HCEC 1CT (cell line): Measurements from ENCODE around the gene ZFYVE26.
"Not testable (repeated sequence)": the region's sequence is repeated elsewhere in the genome, so short reads cannot be mapped to it uniquely, and the experiment has no call there.

ENCODE experiments used
- DNase-seq: peaks from one replicate; pipeline ENCODE4 v3.0.0-alpha.2; 2017

The ZFYVE26 gene

GRCh38 chr14:67704484-67705089, 111.8 kb downstream of the ZFYVE26 start:
- DNase-seq = peak; percentile 49

GRCh38 chr14:67703997-67704396, 112.4 kb downstream of the ZFYVE26 start:
- DNase-seq = no peak

GRCh38 chr14:67701492-67701891, 114.9 kb downstream of the ZFYVE26 start, which contains the start of gene RDH12:
Gene RDH12, plus strand, starts transcription at chr14:67701886. Its CDS starts 20,757 bp downstream, at chr14:67722643.
- DNase-seq = not testable (repeated sequence)

GRCh38 chr14:67698179-67698578, 118.2 kb downstream of the ZFYVE26 start:
- DNase-seq = no peak

GRCh38 chr14:67697006-67697405, 119.4 kb downstream of the ZFYVE26 start:
- DNase-seq = no peak
